GM21723 (cell line): Measurements from ENCODE around the gene RMP24.
A peak's percentile ranks its signal among the peaks of the same experiment; 100 is the strongest.
"Not testable (repeated sequence)": the region's sequence is repeated elsewhere in the genome, so short reads cannot be mapped to it uniquely, and the experiment has no call there.

Source experiments
- ATAC-seq: cut with Tn5 transposase; IDR thresholded peaks from one replicate; pipeline ENCODE4 v1.9.1; 2021; ENCODE audit warnings: mild to moderate bottlenecking, moderate library complexity; ENCODE audit not compliant: unreplicated experiment

RMP24 gene

GRCh38 chr18:35967866-35968265 lies 4.6 kb upstream of the RMP24 start:
- ATAC-seq: not testable (repeated sequence)

- ATAC-seq: no peak
These were observed 4.1 kb upstream of the RMP24 start for GRCh38 chr18:35968278-35968880.

- no peak for ATAC-seq
These were observed 2.8 kb upstream of the RMP24 start for GRCh38 chr18:35969676-35970075.

GRCh38 chr18:35971661-35972196 lies 750 bp upstream of the RMP24 start:
- ATAC-seq: peak; percentile 24

GRCh38 chr18:35973650-35974049 lies 1.2 kb downstream of the RMP24 start:
- no peak for ATAC-seq

DNA sequence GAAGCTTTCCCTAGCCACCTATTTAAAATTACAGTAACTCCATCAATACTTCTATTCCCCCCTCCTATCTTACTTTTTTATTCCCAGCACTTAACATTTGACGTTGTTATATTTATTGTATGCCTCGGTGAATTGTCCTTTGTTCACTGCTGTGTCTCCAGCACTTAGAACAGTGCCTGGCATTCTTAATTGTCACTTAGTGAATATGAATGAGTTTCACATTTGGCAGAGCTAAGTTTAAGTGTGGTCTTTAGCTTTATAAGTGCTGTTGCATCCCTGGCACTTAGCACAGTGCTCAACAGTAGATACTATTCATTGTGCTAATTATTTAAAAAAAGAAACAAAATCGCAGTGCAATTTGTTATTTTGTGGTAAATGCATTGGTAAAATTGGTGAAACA lies 1.7 kb downstream of the RMP24 start:
- ATAC-seq: no peak

DNA sequence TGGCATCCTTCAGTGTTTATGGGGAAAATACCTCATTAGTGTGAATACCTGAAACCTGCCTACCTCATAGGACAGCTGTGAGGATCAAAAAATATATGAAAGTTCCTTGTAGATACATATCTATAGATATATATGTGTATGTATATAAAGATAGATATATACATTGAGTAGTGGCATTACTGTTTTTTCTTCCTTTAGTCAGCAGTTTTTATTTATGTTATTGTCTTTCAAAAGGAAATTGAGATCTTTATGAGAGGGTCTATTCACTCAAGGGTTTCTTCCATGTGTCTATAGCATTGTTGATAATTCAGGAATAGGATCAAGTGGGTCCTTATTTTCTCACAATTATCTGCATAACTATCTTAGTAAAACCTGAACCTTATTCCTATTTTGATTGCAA lies 6.6 kb downstream of the RMP24 start:
- no peak for ATAC-seq

DNA sequence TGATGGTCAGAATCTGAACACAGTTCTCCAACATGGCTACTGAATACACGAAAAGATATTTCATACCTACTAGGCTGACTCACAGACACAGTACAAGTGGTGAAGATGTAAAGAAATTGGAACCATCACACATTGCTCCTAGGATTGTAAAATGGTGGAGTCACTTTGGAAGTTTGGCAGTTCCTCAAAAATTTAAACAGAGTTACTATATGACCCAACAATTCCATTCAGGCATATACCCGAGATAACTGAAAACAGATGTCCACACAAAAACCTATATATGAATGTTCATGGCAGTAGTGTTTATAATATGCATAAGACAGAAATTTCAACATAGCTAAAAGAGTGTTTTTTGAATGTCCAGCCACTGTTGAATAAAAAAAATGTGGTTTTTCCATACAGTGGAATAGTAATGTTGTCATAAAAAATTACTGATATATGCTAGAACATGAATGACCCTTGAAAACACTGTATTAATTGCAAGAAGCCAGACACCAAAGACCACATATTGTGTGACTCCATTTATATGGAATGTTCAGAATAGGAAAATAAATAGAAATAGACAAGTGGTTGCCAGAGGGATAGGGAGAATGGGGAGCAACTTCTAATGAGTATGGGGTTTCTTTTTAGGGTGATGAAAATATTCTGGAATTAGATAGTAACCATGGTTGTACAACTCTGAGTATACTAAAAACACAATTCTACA lies 10.1 kb downstream of the RMP24 start:
- ATAC-seq: no peak

DNA sequence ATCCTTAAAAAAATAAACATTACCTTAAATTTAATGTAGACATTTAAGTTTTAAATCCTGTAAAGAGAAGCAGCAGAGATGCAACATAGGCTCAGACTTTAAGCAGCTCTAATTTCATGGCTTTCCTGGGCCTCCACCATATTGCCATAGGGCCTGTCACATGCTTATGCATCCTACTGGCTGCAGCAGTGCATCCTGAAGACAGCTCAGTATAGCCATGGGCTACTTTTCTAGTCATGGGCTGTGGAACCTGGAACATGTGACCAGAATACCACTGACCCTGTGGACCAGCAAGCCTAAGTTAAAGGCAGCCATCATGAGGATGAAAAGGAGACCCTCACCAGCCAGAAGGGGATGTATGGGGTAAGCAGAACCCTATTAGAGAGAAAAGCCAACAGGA lies 10.7 kb downstream of the RMP24 start:
- ATAC-seq: no peak

DNA sequence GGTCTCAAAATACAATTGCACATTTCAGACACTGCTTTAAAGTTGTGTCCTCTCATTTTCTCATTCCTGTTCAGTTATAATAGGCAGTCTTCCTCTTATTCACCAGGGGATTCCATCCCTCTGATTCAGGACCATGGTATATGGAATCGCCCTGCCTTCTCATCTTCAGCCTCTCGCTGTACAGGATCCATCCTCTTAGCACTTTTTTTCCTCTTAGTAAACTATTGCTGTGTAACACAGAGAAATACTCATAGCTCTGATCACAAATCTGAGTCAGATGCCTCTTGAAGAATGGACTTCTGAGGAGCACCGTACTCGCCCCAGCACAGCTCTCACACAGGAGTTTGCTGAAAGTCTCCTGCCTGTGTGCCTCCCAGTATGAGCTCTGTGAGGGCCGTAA lies 11.3 kb downstream of the RMP24 start:
- ATAC-seq: no peak

GRCh38 chr18:35991696-35992095 lies 19.2 kb downstream of the RMP24 start:
- no peak for ATAC-seq

DNA sequence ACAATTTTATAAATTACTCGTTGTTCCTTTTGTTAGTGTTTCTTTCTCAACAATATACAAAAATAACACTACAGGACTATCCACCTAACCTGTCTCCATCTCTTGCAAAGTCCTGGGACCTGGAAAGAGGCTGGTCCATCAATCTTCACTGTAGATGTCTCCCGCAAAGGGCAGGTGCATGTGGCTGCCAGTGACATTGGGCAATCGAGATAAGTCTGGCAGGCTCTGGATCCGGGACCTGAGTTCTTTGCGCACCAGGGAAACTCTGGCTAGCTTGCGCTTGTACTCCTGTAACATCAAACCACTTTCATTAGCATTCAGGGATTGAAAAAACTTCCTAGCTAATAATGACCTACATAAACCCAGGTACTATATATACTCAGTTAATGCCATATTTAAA lies 20.5 kb downstream of the RMP24 start:
- ATAC-seq: no peak

GRCh38 chr18:35998967-35999366 lies 26.5 kb downstream of the RMP24 start:
- ATAC-seq: no peak

- ATAC-seq: no peak
These were observed 27.4 kb downstream of the RMP24 start for GRCh38 chr18:35999925-36000324.

- no peak for ATAC-seq
These were observed 34.5 kb downstream of the RMP24 start for GRCh38 chr18:36006997-36007396.

- no peak for ATAC-seq
These were observed 36.7 kb downstream of the RMP24 start for GRCh38 chr18:36009214-36009613.

GRCh38 chr18:36012891-36013290 lies 40.4 kb downstream of the RMP24 start:
- ATAC-seq: no peak

GRCh38 chr18:36015629-36016028 lies 43.1 kb downstream of the RMP24 start:
- ATAC-seq: peak; percentile 96

- ATAC-seq: no peak
These were observed 44.8 kb downstream of the RMP24 start for GRCh38 chr18:36017232-36017631.

DNA sequence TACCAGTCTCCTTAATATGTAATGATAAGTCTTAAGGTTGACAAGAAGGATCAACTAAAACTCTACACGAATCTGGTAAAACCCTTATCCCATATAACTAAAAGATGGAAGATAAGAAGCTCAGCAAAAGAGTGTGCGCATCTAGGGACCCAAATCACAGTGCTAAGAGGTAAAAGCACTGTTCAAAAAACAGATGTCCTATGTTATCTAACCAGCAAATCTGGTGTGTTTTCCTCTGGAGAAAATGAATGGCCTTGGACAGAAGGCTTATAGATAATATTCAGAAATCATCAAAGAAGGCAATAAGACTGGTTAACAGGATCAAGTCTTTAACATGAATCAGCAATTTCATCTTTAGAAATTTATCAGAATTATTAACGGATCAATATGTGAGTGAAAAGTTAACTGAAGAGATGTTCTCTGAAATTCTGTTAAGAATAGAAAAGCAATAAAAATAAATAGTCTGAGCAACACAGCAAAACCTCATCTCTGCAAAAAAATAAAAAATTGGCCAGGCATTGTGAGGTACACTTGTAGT lies 47.8 kb downstream of the RMP24 start:
- no peak for ATAC-seq

DNA sequence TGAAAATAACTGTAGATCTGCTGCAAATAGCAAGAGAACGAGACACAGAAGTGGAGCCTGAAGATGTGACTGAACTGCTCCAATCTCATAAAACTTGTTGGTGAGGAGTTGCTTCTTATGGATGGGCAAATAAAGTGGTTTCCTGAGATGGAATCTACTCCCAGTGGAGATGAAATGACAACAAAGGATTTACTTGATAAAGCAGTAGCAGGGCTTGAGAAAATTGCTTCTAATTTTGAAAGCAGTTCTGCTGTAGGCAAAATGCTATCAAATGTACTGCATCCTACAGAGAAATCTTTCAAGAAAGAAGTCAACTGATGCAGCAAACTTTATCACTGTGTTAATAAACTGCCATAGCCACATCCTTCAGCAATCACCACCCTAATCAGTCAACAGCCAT lies 50.9 kb downstream of the RMP24 start:
- no peak for ATAC-seq

DNA sequence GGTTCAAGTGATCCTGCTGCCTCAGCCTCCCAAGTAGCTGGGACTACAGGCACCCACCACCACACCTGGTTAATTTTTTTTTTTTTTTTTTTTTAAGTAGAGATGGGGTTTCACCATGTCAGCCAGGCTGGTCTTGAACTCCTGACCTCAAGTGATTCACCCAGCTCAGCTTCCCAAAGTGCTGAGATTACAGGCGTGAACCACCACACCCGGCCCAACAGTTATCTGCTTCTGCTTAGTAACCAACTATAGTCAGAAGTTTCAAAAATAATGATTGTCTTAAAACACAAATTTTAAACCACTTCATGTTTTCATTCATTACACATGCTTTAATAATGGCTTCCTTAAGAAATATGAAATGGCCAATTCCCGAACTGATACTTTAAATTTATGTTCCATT lies 51.8 kb downstream of the RMP24 start:
- ATAC-seq: not testable (repeated sequence)
